Esophagus muscularis mucosa (tissue), 4 donors: Measurements from ENCODE around the gene GAD2. TPM values are rescaled to one million over a fixed set of nuclear protein-coding genes. Genes with fewer than 3 reads are reported as not detected.
"Not testable (repeated sequence)": the region's sequence is repeated elsewhere in the genome, so short reads cannot be mapped to it uniquely, and the experiment has no call there.

Experiments
- DNase-seq: peaks from one replicate; pipeline ENCODE4 v3.0.0-alpha.2; 2017; ENCODE audit errors: extremely low spot score
- H3K27ac ChIP-seq, 4 donors: fragments of 200-600 bp; sonication (generic); replicated peaks in 1 of 4; 1 replicate in 3 of 4; 2 replicates in 1 of 4; pipeline ENCODE4 v1.5.1; 2016 to 2019; ENCODE audit warnings: mild to moderate bottlenecking in 1 of 4
- H3K27me3 ChIP-seq, 4 donors: fragments of 200-600 bp; sonication (generic); one replicate each; pipeline versions ENCODE4 v1.5.1 to v1.6.0; 2016 to 2019
- H3K36me3 ChIP-seq, 4 donors: fragments of 200-600 bp; sonication (generic); one replicate each; pipeline ENCODE4 v1.5.1; 2016 to 2019
- H3K4me1 ChIP-seq, 4 donors: fragments of 200-600 bp; sonication (generic); one replicate each; pipeline ENCODE4 v1.5.1; 2016 to 2019
- H3K4me3 ChIP-seq, 4 donors: fragments of 200-600 bp; sonication (generic); 1 replicate in 2 of 4; 2 replicates in 2 of 4; pipeline ENCODE4 v1.5.1; 2016 to 2019; ENCODE audit warnings: mild to moderate bottlenecking in 4 of 4, moderate library complexity in 1 of 4
- H3K9me3 ChIP-seq, 4 donors: fragments of 200-600 bp; sonication (generic); 1 replicate in 3 of 4; 2 replicates in 1 of 4; pipeline ENCODE4 v1.5.1; 2016 to 2019
- EP300 ChIP-seq: sonication (generic); formaldehyde crosslinking; IDR thresholded peaks from one replicate; pipeline ENCODE4 v1.6.1; 2017; ENCODE audit warnings: antibody characterized with exemption
- POLR2A ChIP-seq: fragments of 450-650 bp; IDR thresholded peaks from one replicate; pipeline ENCODE4 v1.6.1; 2017; ENCODE audit warnings: antibody characterized with exemption, moderate library complexity, mild to moderate bottlenecking, low read depth
- POLR2AphosphoS5 ChIP-seq, 2 donors: sonication (generic); formaldehyde crosslinking; IDR thresholded peaks; one replicate each; pipeline ENCODE4 v1.6.1; 2017; ENCODE audit warnings: antibody characterized with exemption in 2 of 2
- WGBS: methylation state at CpG from one replicate; pipeline ENCODE4 v1.1.5; 2018; 5-methylcytosine and 5-hydroxymethylcytosine counted together
- intact Hi-C: fragments of 100-400 bp; cut with DNase I; formaldehyde crosslinking; loops from one replicate; pipeline ENCODE4 v1.15.1; 2023
- total RNA-seq, 4 donors: library from RNA; depleted of rRNA; stranded (reverse); fragments of >200 nt; gene quantifications; one replicate each; pipeline versions ENCODE4 v1.1.0 to v1.2.1, GENCODE V29; 2016
- TF ChIP-seq, protein P1 (sequence below), 3 experiments: fragments of 200-600 bp in 2 of 3; fragments of 450-650 bp in 1 of 3; sonication (generic) in 2 of 3; IDR thresholded peaks; one replicate each; pipeline ENCODE4 v1.5.1; 2017 to 2019; ENCODE audit warnings: antibody characterized with exemption in 3 of 3, mild to moderate bottlenecking in 2 of 3, moderate library complexity in 1 of 3

Gene GAD2
- total RNA-seq, 4 donors from 2014 or later = not detected

DNA sequence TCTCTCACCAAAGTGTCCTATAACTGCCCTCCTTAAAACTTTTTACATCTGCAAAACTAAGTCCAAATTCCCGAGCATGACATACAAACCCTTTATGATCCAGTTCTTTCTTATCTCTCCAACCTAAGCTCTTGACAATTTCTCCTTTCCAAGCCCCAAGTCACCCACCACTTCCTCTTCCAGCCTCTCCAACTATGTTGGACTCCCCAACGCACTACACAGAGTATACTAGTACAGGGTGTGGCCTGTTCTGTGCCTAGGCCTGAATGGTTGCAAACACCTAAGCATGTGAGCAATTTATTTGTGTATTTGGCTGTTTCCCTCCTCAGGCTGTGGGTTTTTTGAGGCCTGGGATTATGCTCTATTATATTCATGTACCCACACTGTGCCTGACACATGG, 120.4 kb downstream of the GAD2 start:
- Histone ChIP-seq H3K4me1 (peaks cover 0 to 3% (median 0%) of the 10 kb centered on the region in 4 donors), H3K27me3 (peaks cover 0 to 7% (median 0%) of the 10 kb centered on the region in 4 donors), H3K27ac (no peak overlapping the region), H3K9me3 (peaks cover 0 to 12% (median 3%) of the 10 kb centered on the region in 4 donors), H3K36me3 (no peaks in the 10 kb centered on the region), H3K4me3 (no peak overlapping the region)
- no peak for DNase-seq
- intact Hi-C loops = loop anchor here (5.0 to 10.0 kb wide), 2 partner anchors 220 to 548 kb away; no protein-coding TSS in a partner anchor
- TF ChIP-seq, protein P1, sequence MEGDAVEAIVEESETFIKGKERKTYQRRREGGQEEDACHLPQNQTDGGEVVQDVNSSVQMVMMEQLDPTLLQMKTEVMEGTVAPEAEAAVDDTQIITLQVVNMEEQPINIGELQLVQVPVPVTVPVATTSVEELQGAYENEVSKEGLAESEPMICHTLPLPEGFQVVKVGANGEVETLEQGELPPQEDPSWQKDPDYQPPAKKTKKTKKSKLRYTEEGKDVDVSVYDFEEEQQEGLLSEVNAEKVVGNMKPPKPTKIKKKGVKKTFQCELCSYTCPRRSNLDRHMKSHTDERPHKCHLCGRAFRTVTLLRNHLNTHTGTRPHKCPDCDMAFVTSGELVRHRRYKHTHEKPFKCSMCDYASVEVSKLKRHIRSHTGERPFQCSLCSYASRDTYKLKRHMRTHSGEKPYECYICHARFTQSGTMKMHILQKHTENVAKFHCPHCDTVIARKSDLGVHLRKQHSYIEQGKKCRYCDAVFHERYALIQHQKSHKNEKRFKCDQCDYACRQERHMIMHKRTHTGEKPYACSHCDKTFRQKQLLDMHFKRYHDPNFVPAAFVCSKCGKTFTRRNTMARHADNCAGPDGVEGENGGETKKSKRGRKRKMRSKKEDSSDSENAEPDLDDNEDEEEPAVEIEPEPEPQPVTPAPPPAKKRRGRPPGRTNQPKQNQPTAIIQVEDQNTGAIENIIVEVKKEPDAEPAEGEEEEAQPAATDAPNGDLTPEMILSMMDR (IDR thresholded peaks at IDR 0.05) = no peak
- no peak for TF ChIP-seq POLR2A
- no peak for TF ChIP-seq POLR2AphosphoS5 (IDR thresholded peaks at IDR 0.05)
- TF ChIP-seq EP300 = no peak
- 71% methylated on average over 2 of the region's 2 CpGs for WGBS

- Histone ChIP-seq H3K36me3 (no peaks in the 10 kb centered on the region), H3K27me3 (no peaks in the 10 kb centered on the region), H3K4me1 (no peaks in the 10 kb centered on the region), H3K4me3 (no peak overlapping the region), H3K9me3 (no peaks in the 10 kb centered on the region), H3K27ac (no peak overlapping the region)
- intact Hi-C loops = no loop called here
- no peak for DNase-seq
- no peak for TF ChIP-seq POLR2A
- TF ChIP-seq POLR2AphosphoS5 (IDR thresholded peaks at IDR 0.05) = no peak
- no peak for TF ChIP-seq EP300
- TF ChIP-seq, protein P1 (IDR thresholded peaks at IDR 0.05) = no peak
Observed at GRCh38 chr10:26341701-26342100, 125.1 kb downstream of the GAD2 start.

DNA sequence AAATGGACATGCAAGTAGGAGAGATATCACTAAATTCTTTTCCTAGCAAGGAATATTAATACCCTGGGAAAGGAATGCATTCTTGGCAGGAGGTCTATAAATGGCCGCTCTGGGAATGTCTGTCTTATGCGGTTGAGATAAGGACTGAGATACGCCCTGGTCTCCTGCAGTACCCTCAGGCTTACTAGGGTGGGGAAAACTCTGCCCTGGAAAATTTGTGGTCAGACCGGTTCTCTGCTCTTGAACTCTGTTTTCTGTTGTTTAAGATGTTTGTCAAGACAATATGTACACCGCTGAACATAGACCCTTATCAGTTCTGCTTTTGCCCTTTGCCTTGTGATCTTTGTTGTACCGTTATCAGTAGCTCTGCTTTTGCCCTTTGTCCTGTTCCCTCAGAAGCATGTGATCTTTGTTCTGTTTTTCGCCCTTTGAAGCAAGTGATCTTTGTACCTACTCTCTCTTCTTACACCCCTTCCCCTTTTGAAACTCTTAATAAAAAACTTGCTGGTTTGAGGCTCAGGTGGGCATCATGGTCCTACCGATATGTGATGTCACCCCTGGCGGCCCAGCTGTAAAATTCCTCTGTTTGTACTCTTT, 132.3 kb downstream of the GAD2 start:
- DNase-seq, H3K4me3 ChIP-seq, intact Hi-C loops, H3K27ac ChIP-seq, H3K36me3 ChIP-seq, H3K4me1 ChIP-seq, H3K27me3 ChIP-seq, H3K9me3 ChIP-seq: not testable (repeated sequence)
- 80% methylated on average over 9 of the region's 9 CpGs for WGBS

Other genes starting within 250 kb of the GAD2 start
- gene APBB1IP, start 221.6 kb downstream of the GAD2 start, total RNA-seq = 1 to 10 TPM; 2.6 to 6.2 (median 5.1) TPM